Endothelial cell of umbilical vein (primary cell): Measurements from ENCODE around the gene NXPH4. TPM values are rescaled to one million over a fixed set of nuclear protein-coding genes. Genes with fewer than 3 reads are reported as not detected.

Experiments used
- BruUV-seq: library from RNA; stranded (reverse); fragments of 400-500 nt; replicated peaks from 2 replicates; lab custom pipeline; 2021; lab: Mats Ljungman, UMichigan
- CTCF ChIA-PET: fragments of 300-600, 350-600 bp; sonication (Branson Sonifier 250); formaldehyde crosslinking; loops from one replicate; lab custom pipeline; 2021; ENCODE audit warnings: antibody characterized with exemption, inconsistent platforms; lab: Charles Lee
- POLR2A ChIA-PET: fragments of 300-600, 350-600 bp; sonication (Branson Sonifier 250); formaldehyde crosslinking; loops from one replicate; lab custom pipeline; 2021; ENCODE audit warnings: antibody characterized with exemption, inconsistent platforms; lab: Charles Lee
- DNase-seq: peaks from one replicate; pipeline ENCODE4 v3.0.0-alpha.2; 2011; ENCODE audit warnings: low read depth, low spot score
- FAIRE-seq: peaks from 2 replicates; lab custom pipeline; 2011; peaks lifted over from hg19 to GRCh38; lab: Jason Lieb, UNC
- H2AFZ ChIP-seq: 2 replicates; pipeline ENCODE4 v1.6.0; 2012; ENCODE audit warnings: low read depth, low read length, control low read depth, inconsistent platforms
- H3K27ac ChIP-seq: 2 replicates; pipeline ENCODE4 v1.5.1; 2011; ENCODE audit warnings: low read depth, mild to moderate bottlenecking, control low read depth, low read length, moderate library complexity; ENCODE audit not compliant: insufficient read depth
- H3K27me3 ChIP-seq, 2 experiments: 2 replicates each; pipeline versions ENCODE4 v1.6.0 to v1.6.1; 2011; ENCODE audit warnings: low read length in 2 of 2, mixed read lengths in 1 of 2; ENCODE audit not compliant: control insufficient read depth in 2 of 2, insufficient read depth in 2 of 2
- H3K36me3 ChIP-seq, 2 experiments: 2 replicates in 1 of 2; 3 replicates in 1 of 2; pipeline ENCODE4 v1.5.1; 2011; ENCODE audit warnings: low read length in 2 of 2, mild to moderate bottlenecking in 1 of 2, moderate library complexity in 1 of 2; ENCODE audit not compliant: control insufficient read depth in 2 of 2, insufficient read depth in 2 of 2; ENCODE audit errors: extremely low read depth in 1 of 2
- H3K4me1 ChIP-seq: 3 replicates; pipeline ENCODE4 v1.5.1; 2011; ENCODE audit warnings: mild to moderate bottlenecking, low read length; ENCODE audit not compliant: control insufficient read depth, insufficient read depth; ENCODE audit errors: extremely low read depth
- H3K4me2 ChIP-seq: 2 replicates; pipeline ENCODE4 v1.6.1; 2011; ENCODE audit warnings: low read length, control low read depth, mixed read lengths; ENCODE audit not compliant: insufficient read depth
- H3K4me3 ChIP-seq, 3 experiments: fragments of 200-600 bp in 1 of 3; sonication (generic), shearing (Covaris generic) in 1 of 3; replicated peaks in 1 of 3; 2 replicates each; pipeline ENCODE4 v1.5.1; 2011 to 2016; ENCODE audit warnings: control low read depth in 3 of 3, low read length in 3 of 3, mild to moderate bottlenecking in 2 of 3, inconsistent platforms in 1 of 3, low read depth in 1 of 3, moderate library complexity in 1 of 3; ENCODE audit not compliant: insufficient read depth in 1 of 3
- H3K79me2 ChIP-seq: 2 replicates; pipeline ENCODE4 v1.6.0; 2012; ENCODE audit warnings: low read length, inconsistent platforms; ENCODE audit not compliant: control insufficient read depth, insufficient read depth
- H3K9ac ChIP-seq: replicated peaks from 2 replicates; pipeline ENCODE3; 2011; ENCODE audit warnings: low read length, control low read depth; ENCODE audit not compliant: insufficient read depth; ENCODE audit errors: extremely low read depth
- H3K9me1 ChIP-seq: replicated peaks from 3 replicates; pipeline ENCODE4 v1.6.0; 2011; ENCODE audit warnings: mild to moderate bottlenecking, low read length; ENCODE audit not compliant: control insufficient read depth, insufficient read depth; ENCODE audit errors: extremely low read depth
- H3K9me3 ChIP-seq: replicated peaks from 2 replicates; pipeline ENCODE4 v1.5.1; 2012; ENCODE audit warnings: low read length, inconsistent platforms; ENCODE audit not compliant: control insufficient read depth, insufficient read depth
- H4K20me1 ChIP-seq: replicated peaks from 2 replicates; pipeline ENCODE3; 2011; ENCODE audit warnings: mild to moderate bottlenecking, low read length; ENCODE audit not compliant: control insufficient read depth, insufficient read depth; ENCODE audit errors: extremely low read depth
- EZH2 ChIP-seq: IDR thresholded peaks from 2 replicates; pipeline ENCODE4 v1.6.1; 2012; ENCODE audit warnings: borderline replicate concordance, low read depth, mild to moderate bottlenecking, moderate library complexity, low read length, inconsistent platforms; ENCODE audit not compliant: severe bottlenecking
- FOS ChIP-seq: IDR thresholded peaks from 2 replicates; pipeline ENCODE4 v1.6.1; 2011; ENCODE audit warnings: mild to moderate bottlenecking, low read length, moderate library complexity, borderline replicate concordance; ENCODE audit not compliant: insufficient read depth
- GATA2 ChIP-seq: IDR thresholded peaks from 2 replicates; pipeline ENCODE4 v1.7.0; 2011; ENCODE audit warnings: low read depth, mild to moderate bottlenecking, moderate library complexity, mixed read lengths, low read length; ENCODE audit not compliant: insufficient read length, insufficient read depth
- JUN ChIP-seq: IDR thresholded peaks from 2 replicates; pipeline ENCODE4 v1.6.1; 2011; ENCODE audit warnings: borderline replicate concordance, low read depth; ENCODE audit not compliant: insufficient read length, insufficient read depth
- MYC ChIP-seq: IDR thresholded peaks from one replicate; pipeline ENCODE4 v1.6.1; 2011; ENCODE audit warnings: mild to moderate bottlenecking, low read depth, low read length
- POLR2A ChIP-seq: IDR thresholded peaks from 2 replicates; pipeline ENCODE4 v1.6.1; 2012; ENCODE audit warnings: low read depth, mild to moderate bottlenecking, control low read depth, low read length
- POLR2AphosphoS5 ChIP-seq: IDR thresholded peaks from 2 replicates; pipeline ENCODE4 v1.6.1; 2012; ENCODE audit warnings: low read depth, mild to moderate bottlenecking, control low read depth, low read length, moderate library complexity; ENCODE audit not compliant: insufficient read depth
- dilution Hi-C: fragments of 300-500 bp; cut with MboI; formaldehyde crosslinking; loops from one replicate; pipeline ENCODE4 v1.15.0; 2019; ENCODE audit warnings: low sequenced_read_pairs; ENCODE audit not compliant: extremely low pct_ligation_motif_present
- intact Hi-C: fragments of 100-400 bp; cut with micrococcal nuclease; formaldehyde crosslinking; loops from one replicate; pipeline ENCODE4 v1.10.0; 2022
- microRNA counts: library from miRNA; unstranded; fragments of <30 nt; microRNA quantifications from one replicate; lab custom pipeline; 2016
- microRNA-seq: library from miRNA; unstranded; fragments of <30 nt; microRNA quantifications from one replicate; pipeline ENCODE4 v1.2.0, GENCODE V29; 2021; ENCODE audit warnings: borderline number of aligned reads, borderline replicate concordance
- polyA plus RNA-seq, 4 experiments: library from polyadenylated mRNA; depleted of rRNA in 3 of 4; stranded (reverse) in 3 of 4; unstranded in 1 of 4; fragments of >200 nt; gene quantifications; 2 replicates each; pipeline versions ENCODE4 v1.2.1 to v1.2.3, GENCODE V29; 2011 to 2012; ENCODE audit warnings: missing spikeins in 1 of 4
- small RNA-seq: library from RNA; depleted of rRNA; stranded (forward); fragments of <200 nt; gene quantifications from one replicate; pipeline ENCODE3, GENCODE V24; 2012; ENCODE audit warnings: low replicate concordance, low read depth; ENCODE audit not compliant: insufficient read depth, insufficient read length
- total RNA-seq: library from RNA; stranded (reverse); gene quantifications from 2 replicates; pipeline ENCODE4 v1.2.3, GENCODE V29; 2021
- TF ChIP-seq, protein P1 (sequence below): IDR thresholded peaks from 2 replicates; pipeline ENCODE4 v1.6.1; 2011; ENCODE audit not compliant: insufficient read depth, insufficient read length
- TF ChIP-seq, protein P2 (sequence below), 2 donors: IDR thresholded peaks; 1 replicate in 1 of 2; 2 replicates in 1 of 2; pipeline ENCODE4 v1.5.1; 2011; ENCODE audit warnings: low read length in 2 of 2, mild to moderate bottlenecking in 2 of 2, moderate library complexity in 2 of 2, control low read depth in 1 of 2, inconsistent platforms in 1 of 2, low read depth in 1 of 2; ENCODE audit not compliant: insufficient read depth in 1 of 2; ENCODE audit errors: extremely low read depth in 1 of 2

Gene NXPH4
- total and polyA plus RNA-seq, 2 donors (not counting 3 experiments of a cell fraction or from before 2014, with no cell fraction given), result 0.07 TPM; not detected in 1

GRCh38 chr12:57273516-57273915 lies 56.9 kb downstream of the NXPH4 start:
- dilution Hi-C loops (no loop called here), intact Hi-C loops (no loop called here)
- Histone ChIP-seq H3K36me3 (peaks cover 4 to 5% of the 10 kb centered on the region in 2 experiments), H3K4me3 (no peak overlapping the region), H3K4me1 (peaks cover 10% of the 10 kb centered on the region), H2AFZ (no peak overlapping the region), H3K9ac (no peak overlapping the region), H3K79me2 (no peaks in the 10 kb centered on the region), H3K27me3 (no peaks in the 10 kb centered on the region), H3K4me2 (no peak overlapping the region), H4K20me1 (no peaks in the 10 kb centered on the region), H3K9me3 (no peaks in the 10 kb centered on the region), H3K9me1 (no peaks in the 10 kb centered on the region), H3K27ac (no peak overlapping the region)
- no TSS peak for BruUV-seq
- DNase-seq (no peak), FAIRE-seq (no peak)
- TF ChIP-seq FOS (no peak), POLR2A (no peak), POLR2AphosphoS5 (no peak), MYC (no peak), EZH2 (no peak), GATA2 (no peak), JUN (no peak)
- TF ChIP-seq, protein P1, sequence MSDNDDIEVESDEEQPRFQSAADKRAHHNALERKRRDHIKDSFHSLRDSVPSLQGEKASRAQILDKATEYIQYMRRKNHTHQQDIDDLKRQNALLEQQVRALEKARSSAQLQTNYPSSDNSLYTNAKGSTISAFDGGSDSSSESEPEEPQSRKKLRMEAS, result no peak
- TF ChIP-seq, protein P2, sequence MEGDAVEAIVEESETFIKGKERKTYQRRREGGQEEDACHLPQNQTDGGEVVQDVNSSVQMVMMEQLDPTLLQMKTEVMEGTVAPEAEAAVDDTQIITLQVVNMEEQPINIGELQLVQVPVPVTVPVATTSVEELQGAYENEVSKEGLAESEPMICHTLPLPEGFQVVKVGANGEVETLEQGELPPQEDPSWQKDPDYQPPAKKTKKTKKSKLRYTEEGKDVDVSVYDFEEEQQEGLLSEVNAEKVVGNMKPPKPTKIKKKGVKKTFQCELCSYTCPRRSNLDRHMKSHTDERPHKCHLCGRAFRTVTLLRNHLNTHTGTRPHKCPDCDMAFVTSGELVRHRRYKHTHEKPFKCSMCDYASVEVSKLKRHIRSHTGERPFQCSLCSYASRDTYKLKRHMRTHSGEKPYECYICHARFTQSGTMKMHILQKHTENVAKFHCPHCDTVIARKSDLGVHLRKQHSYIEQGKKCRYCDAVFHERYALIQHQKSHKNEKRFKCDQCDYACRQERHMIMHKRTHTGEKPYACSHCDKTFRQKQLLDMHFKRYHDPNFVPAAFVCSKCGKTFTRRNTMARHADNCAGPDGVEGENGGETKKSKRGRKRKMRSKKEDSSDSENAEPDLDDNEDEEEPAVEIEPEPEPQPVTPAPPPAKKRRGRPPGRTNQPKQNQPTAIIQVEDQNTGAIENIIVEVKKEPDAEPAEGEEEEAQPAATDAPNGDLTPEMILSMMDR (IDR thresholded peaks at IDR 0.05; ENCODE audit: extremely low read depth in 1 of 2, insufficient read depth in 1 of 2, low read depth in 1 of 2, low read length in 2 of 2), result no peak
- ChIA-PET CTCF (interaction anchor here (0.8 to 2.1 kb wide), 5 partner anchors 31 to 178 kb away, joined by 3 to 7 read pairs (median 4); partner anchors contain the start of gene SHMT2), POLR2A (interaction anchor here (0.5 kb wide), 1 partner anchor 43 kb away, joined by 3 read pairs; no protein-coding TSS in a partner anchor)

MicroRNAs encoded within 50 kb of the gene (microRNA counts, 767-probe panel; counts per million panel counts)
- 723 counts per million, percentile 96 among the panel's probes with 10 or more counts for microRNA hsa-miR-1228-3p (lab: Ali Mortazavi, UCI)

Small RNA genes lying within 50 kb of the gene (microRNA-seq; reads per million reads assigned to microRNA genes)
- not detected for gene MIR1228

Small RNA genes lying within 50 kb of the gene (small RNA-seq; reads per million reads assigned to genes)
- not detected for gene MIR1228

Other genes starting within 250 kb of the NXPH4 start
- 8.1 and 8.5 TPM in 2 replicates for gene ZBTB39, start 210.2 kb upstream of the NXPH4 start, total RNA-seq
- gene ZBTB39, start 210.2 kb upstream of the NXPH4 start, polyA plus RNA-seq, result 5.9 TPM in 2 replicates
- not detected in 2 replicates for gene TAC3, start 200.3 kb upstream of the NXPH4 start, total RNA-seq
- not detected in 2 replicates for gene TAC3, start 200.3 kb upstream of the NXPH4 start, polyA plus RNA-seq
- gene MYO1A, start 166.7 kb upstream of the NXPH4 start, total RNA-seq, result not detected in 2 replicates
- gene MYO1A, start 166.7 kb upstream of the NXPH4 start, polyA plus RNA-seq, result not detected in 2 replicates
- gene NEMP1, start 138.0 kb upstream of the NXPH4 start, total RNA-seq, result 21.5 and 27.7 TPM in 2 replicates
- gene NEMP1, start 138.0 kb upstream of the NXPH4 start, polyA plus RNA-seq, result 9.0 and 10.8 TPM in 2 replicates
- gene NAB2, start 127.7 kb upstream of the NXPH4 start, total RNA-seq, result 13.4 and 15.9 TPM in 2 replicates
- gene NAB2, start 127.7 kb upstream of the NXPH4 start, polyA plus RNA-seq, result 14.6 and 19.5 TPM in 2 replicates
- 101 and 136 TPM in 2 replicates for gene STAT6, start 105.4 kb upstream of the NXPH4 start, total RNA-seq
- gene STAT6, start 105.4 kb upstream of the NXPH4 start, polyA plus RNA-seq, result 147 and 164 TPM in 2 replicates
- gene LRP1, start 88.3 kb upstream of the NXPH4 start, total RNA-seq, result 3.8 and 4.6 TPM in 2 replicates
- gene LRP1, start 88.3 kb upstream of the NXPH4 start, polyA plus RNA-seq, result 1.5 and 1.6 TPM in 2 replicates
- gene LRP1-AS, start 69.2 kb upstream of the NXPH4 start, total RNA-seq, result not detected in 2 replicates
- gene LRP1-AS, start 69.2 kb upstream of the NXPH4 start, polyA plus RNA-seq, result not detected in 2 replicates
- gene SHMT2, start 12.9 kb downstream of the NXPH4 start, total RNA-seq, result 148 and 155 TPM in 2 replicates
- gene SHMT2, start 12.9 kb downstream of the NXPH4 start, polyA plus RNA-seq, result 243 and 287 TPM in 2 replicates
- 0.55 and 1.0 TPM in 2 replicates for gene STAC3, start 34.4 kb downstream of the NXPH4 start, total RNA-seq
- gene STAC3, start 34.4 kb downstream of the NXPH4 start, polyA plus RNA-seq, result 0.08 and 0.36 TPM in 2 replicates
- 31.3 and 36.6 TPM in 2 replicates for gene R3HDM2, start 214.2 kb downstream of the NXPH4 start, total RNA-seq
- gene R3HDM2, start 214.2 kb downstream of the NXPH4 start, polyA plus RNA-seq, result 26.1 and 28.0 TPM in 2 replicates
- not detected in 2 replicates for gene INHBC, start 218.0 kb downstream of the NXPH4 start, total RNA-seq
- gene INHBC, start 218.0 kb downstream of the NXPH4 start, polyA plus RNA-seq, result 0.08 TPM in 1 of 2 replicates, not detected in the other
- gene INHBE, start 238.5 kb downstream of the NXPH4 start, total RNA-seq, result not detected in 2 replicates
- gene INHBE, start 238.5 kb downstream of the NXPH4 start, polyA plus RNA-seq, result not detected in 2 replicates
- gene GLI1, start 243.0 kb downstream of the NXPH4 start, total RNA-seq, result 0.29 and 1.1 TPM in 2 replicates
- 0.10 and 0.14 TPM in 2 replicates for gene GLI1, start 243.0 kb downstream of the NXPH4 start, polyA plus RNA-seq